AG04450 (cell line): Measurements from ENCODE around the gene KRT37. TPM values are rescaled to one million over a fixed set of nuclear protein-coding genes. Genes with fewer than 3 reads are reported as not detected.

ENCODE experiments used
- CTCF ChIA-PET: fragments of 300-600, 350-600 bp; formaldehyde crosslinking; extraction: SDS; loops from one replicate; lab custom pipeline; 2022; ENCODE audit warnings: antibody characterized with exemption, inconsistent platforms; lab: Charles Lee
- POLR2A ChIA-PET: fragments of 350-600 bp; formaldehyde crosslinking; extraction: SDS; loops from one replicate; lab custom pipeline; 2021; ENCODE audit warnings: antibody characterized with exemption, inconsistent platforms; lab: Yijun Ruan, JAX
- DNase-seq: peaks from one replicate; pipeline ENCODE4 v3.0.0-alpha.2; 2011; ENCODE audit warnings: low read depth, low spot score
- H3K27ac ChIP-seq: one replicate; pipeline ENCODE4 v1.5.1; 2012; ENCODE audit warnings: low read depth, low read length, control low read depth
- H3K27me3 ChIP-seq: one replicate; pipeline ENCODE4 v1.6.0; 2012; ENCODE audit warnings: low read length; ENCODE audit not compliant: control insufficient read depth, insufficient read depth
- H3K4me3 ChIP-seq: 2 replicates; pipeline ENCODE4 v1.5.1; 2011; ENCODE audit warnings: mild to moderate bottlenecking, low read depth, low read length, control low read depth
- H3K9me3 ChIP-seq: 2 replicates; pipeline ENCODE4 v1.5.1; 2012; ENCODE audit warnings: low read length; ENCODE audit not compliant: control insufficient read depth, insufficient read depth
- CTCF ChIP-seq: IDR thresholded peaks from 2 replicates; pipeline ENCODE4 v1.5.1; 2011; ENCODE audit warnings: low read depth, low read length, control low read depth, inconsistent platforms
- polyA plus RNA-seq: library from polyadenylated mRNA; depleted of rRNA; stranded (reverse); fragments of >200 nt; gene quantifications from 2 replicates; pipeline ENCODE4 v1.2.3, GENCODE V29; 2011

Gene KRT37
- polyA plus RNA-seq, 1 experiment, result not detected

- POLR2A ChIA-PET, result no interaction called here
Measured at GRCh38 chr17:41440531-41441033, 16.2 kb upstream of the KRT37 start, which contains the start of gene KRT38. Gene KRT38 (minus strand): TSS chr17:41440983. CDS start chr17:41440921, 62 bp downstream.

GRCh38 chr17:41439375-41439774 is 15.0 kb upstream of the KRT37 start:
- Histone ChIP-seq H3K4me3 (no peak overlapping the region), H3K9me3 (peaks cover 9% of the 10 kb centered on the region; the same call in 1 of the 2 replicates), H3K27me3 (peaks cover 6% of the 10 kb centered on the region), H3K27ac (no peak overlapping the region)
- DNase-seq, result no peak
- CTCF ChIA-PET, result interaction anchor here (1.1 kb wide), 1 partner anchor 110 kb away, joined by 4 read pairs; no protein-coding TSS in a partner anchor
- TF ChIP-seq CTCF, result no peak
- POLR2A ChIA-PET, result no interaction called here

More at GRCh38 chr17:41440531-41441033, 16.2 kb upstream of the KRT37 start, which contains the start of gene KRT38:
- DNase-seq, result no peak
- TF ChIP-seq CTCF, result no peak
- Histone ChIP-seq H3K27me3 (peaks cover 10% of the 10 kb centered on the region), H3K27ac (no peak within 1 kb of the TSS), H3K9me3 (peaks cover 9% of the 10 kb centered on the region; the same call in 1 of the 2 replicates), H3K4me3 (no peak within 1 kb of the TSS)
- CTCF ChIA-PET, result no interaction called here

DNA sequence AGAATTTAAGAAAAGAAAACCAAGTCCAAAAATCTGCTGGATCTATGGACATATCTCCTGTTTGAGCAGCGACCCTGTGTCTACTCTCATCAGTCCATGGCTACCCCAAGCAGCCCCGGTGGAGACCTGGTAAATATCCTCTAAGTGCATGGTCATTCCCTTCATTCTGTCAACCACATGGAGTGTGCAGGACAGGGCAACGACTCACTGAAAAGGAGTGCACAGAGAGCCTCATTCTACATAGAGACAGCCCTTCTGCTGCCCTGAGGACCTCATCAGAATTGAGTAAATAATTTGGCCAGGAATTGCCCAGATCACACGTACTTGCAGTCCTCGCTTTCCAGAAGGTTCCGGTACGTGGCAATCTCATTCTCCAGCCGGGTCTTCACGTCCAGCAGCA is 13.4 kb upstream of the KRT37 start:
- TF ChIP-seq CTCF, result no peak
- POLR2A ChIA-PET, result no interaction called here
- H3K27me3 ChIP-seq, result peaks cover 6% of the 10 kb centered on the region
- H3K9me3 ChIP-seq, result peaks cover 9% of the 10 kb centered on the region; the same call in 1 of the 2 replicates
- H3K27ac ChIP-seq, result no peak overlapping the region
- CTCF ChIA-PET, result no interaction called here
- H3K4me3 ChIP-seq, result no peak overlapping the region
- no peak for DNase-seq

- H3K4me3 ChIP-seq, result no peak overlapping the region
- peaks cover 9% of the 10 kb centered on the region; the same call in 1 of the 2 replicates for H3K9me3 ChIP-seq
- H3K27me3 ChIP-seq, result peaks cover 6% of the 10 kb centered on the region
- no peak for DNase-seq
- CTCF ChIA-PET, result no interaction called here
- no peak overlapping the region for H3K27ac ChIP-seq
- TF ChIP-seq CTCF, result no peak
- POLR2A ChIA-PET, result no interaction called here
Measured at GRCh38 chr17:41437254-41437653, 12.9 kb upstream of the KRT37 start.

DNA sequence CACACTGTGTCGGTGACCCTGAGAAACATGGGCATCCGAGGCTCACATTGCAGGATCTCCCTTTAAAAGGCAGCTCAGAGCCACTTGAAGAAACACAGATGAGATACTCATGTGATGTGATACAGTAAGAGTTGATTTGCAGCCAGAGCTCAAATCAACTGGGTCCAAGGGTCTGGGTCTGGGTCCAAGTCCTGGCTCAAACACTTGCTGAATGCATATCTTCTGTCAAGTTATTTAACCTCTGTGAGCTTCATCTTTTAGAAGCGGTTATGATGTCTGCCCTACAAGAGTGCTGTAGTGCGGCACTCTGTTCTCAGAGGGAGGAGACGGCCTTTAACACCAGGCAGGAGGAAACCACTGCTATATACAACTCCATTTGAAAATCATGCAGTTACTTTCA is 10.0 kb upstream of the KRT37 start:
- peaks cover 5% of the 10 kb centered on the region; the same call in 1 of the 2 replicates for H3K9me3 ChIP-seq
- no peak overlapping the region for H3K27ac ChIP-seq
- H3K27me3 ChIP-seq, result peaks cover 4% of the 10 kb centered on the region
- H3K4me3 ChIP-seq, result no peak overlapping the region
- TF ChIP-seq CTCF, result no peak
- DNase-seq, result no peak
- POLR2A ChIA-PET, result interaction anchor here (0.6 kb wide), 1 partner anchor 167 kb away, joined by 3 read pairs; no protein-coding TSS in a partner anchor
- CTCF ChIA-PET, result interaction anchor here (1.1 to 1.4 kb wide), 2 partner anchors 114 to 115 kb away, joined by 3 read pairs; no protein-coding TSS in a partner anchor
